Hematopoietic multipotent progenitor cell treated with erythropoietin and hydrocortisone succinate and interleukin-3 and kit ligand, for 15 days (in vitro differentiated cells): Measurements from ENCODE around the gene UQCC3.
"Not testable (repeated sequence)": the region's sequence is repeated elsewhere in the genome, so short reads cannot be mapped to it uniquely, and the experiment has no call there.

Source experiments
- DNase-seq: peaks from one replicate; pipeline ENCODE4 v3.0.0-alpha.2; 2015; ENCODE audit warnings: low spot score

The UQCC3 gene, protein sequence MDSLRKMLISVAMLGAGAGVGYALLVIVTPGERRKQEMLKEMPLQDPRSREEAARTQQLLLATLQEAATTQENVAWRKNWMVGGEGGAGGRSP

DNA sequence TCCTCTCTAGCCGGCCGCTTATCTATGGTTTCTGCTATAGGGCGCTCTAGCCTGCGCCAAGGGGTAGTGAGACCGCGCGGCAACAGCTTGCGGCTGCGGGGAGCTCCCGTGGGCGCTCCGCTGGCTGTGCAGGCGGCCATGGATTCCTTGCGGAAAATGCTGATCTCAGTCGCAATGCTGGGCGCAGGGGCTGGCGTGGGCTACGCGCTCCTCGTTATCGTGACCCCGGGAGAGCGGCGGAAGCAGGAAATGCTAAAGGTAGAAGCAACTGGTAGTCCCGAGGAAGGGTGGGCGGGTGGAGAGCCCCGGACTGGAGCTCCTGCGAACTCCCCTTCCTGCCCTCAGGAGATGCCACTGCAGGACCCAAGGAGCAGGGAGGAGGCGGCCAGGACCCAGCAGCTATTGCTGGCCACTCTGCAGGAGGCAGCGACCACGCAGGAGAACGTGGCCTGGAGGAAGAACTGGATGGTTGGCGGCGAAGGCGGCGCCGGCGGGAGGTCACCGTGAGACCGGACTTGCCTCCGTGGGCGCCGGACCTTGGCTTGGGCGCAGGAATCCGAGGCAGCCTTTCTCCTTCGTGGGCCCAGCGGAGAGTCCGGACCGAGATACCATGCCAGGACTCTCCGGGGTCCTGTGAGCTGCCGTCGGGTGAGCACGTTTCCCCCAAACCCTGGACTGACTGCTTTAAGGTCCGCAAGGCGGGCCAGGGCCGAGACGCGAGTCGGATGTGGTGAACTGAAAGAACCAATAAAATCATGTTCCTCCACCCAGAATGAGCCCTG lies at the start of gene UQCC3, which contains the start of gene LBHD1:
UQCC3 (plus strand) TSS at position 66 of the 782 bp plus-strand sequence; CDS start at position 139, 73 bp downstream.
LBHD1 (minus strand) TSS at position 660 of the 782 bp plus-strand sequence. CDS start 2,236 bp downstream, outside the sequence.
- DNase-seq, result peak; percentile 83

DNA sequence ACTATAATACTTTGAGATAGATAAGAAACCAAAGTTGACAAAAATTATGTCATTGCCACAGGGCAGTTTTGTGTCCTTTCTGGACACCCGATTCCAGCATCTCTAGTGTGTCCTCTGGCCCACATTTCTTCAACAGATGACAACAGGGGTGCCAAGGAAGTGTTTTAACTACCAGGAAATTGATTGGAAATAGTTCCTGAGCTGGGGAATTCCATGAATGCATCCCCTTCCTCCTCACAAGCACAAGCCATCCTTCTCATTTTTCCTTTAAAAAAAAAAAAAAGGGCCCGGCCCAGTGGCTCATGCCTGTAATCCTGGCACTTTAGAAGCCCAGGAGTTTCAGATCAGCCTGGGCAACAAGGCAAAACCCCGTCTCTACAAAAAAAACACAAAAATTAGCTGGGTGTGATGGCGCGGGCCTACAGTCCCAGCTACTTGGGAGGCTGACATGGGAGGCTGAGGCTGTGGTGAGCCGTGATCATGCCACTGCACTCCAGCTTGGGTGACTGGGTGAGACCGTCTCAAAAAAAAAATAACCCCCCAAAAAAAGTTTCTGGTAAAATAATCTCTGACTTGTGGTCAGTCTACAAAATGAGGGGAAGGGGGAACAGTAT lies 48.9 kb upstream of the UQCC3 start:
- DNase-seq, result no peak

DNA sequence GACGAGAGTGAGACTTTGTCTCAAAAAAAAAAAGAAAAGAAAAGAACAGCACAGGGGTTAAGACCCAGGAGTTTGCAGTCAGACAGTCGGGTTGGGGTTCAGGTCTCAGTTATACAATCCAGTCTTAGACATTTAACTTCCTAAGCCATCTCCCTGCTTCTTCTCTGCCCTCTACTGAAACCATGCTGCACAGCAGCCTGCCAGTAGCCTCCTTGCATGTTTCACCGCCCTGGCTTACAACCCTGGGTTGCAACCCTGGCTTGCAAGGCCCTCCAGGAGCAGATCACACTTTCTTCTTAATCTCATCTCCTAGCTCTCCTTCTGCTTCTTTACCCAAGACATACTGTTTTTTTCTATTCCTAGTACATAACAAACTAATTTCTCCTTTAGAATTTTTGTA lies 43.8 kb upstream of the UQCC3 start:
- no peak for DNase-seq

DNA sequence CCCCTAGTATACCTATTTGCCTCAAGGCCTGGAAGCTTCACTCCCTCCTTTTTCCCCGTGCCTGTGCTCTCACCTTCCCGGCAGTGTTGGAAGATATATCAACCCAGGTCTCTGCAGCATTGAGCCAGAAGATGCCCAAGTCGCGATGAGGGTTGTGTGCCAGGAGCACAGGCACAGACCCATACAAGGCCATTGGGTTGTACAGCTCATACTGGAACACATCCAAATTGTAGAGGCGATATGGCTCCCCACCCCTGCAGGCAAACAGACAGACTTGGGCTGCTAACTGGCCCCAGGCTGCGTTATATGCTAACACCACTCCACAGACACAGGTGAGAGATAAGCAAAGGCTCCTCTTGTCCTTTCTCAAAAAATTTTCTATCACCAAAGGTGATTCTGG lies 39.0 kb upstream of the UQCC3 start:
- no peak for DNase-seq

DNA sequence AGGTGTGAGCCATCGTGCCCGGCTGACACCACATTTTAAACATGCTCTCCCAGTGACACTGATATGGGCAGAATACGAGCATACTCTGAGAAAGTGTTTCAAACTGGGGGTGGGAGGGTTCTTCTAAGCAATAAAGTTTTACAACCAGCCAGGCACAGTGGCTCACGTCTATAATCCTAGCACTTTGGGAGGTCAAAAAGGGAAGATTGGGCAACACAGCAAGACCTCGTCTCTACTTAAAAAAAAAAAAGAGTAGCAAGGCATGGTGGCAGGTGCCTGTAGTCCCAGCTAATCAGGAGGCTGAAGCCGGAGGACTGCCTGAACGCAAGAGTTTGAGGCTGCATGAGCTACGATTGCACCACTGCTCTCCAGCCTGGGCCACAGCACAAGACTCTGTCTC lies 27.3 kb upstream of the UQCC3 start:
- DNase-seq, result no peak

DNA sequence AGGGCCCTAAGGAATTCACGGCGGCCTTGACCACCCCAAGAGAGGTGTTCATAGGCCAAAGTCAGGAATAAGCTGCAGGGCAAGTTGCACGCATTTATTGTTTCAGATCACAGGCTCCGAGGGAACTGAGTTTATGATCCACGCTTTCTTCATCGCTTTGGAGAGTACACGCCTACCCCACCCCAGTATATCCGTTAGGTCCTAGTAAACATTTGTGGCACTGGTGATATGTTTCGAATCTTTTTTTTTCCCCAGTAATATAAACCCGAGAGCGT lies 25.9 kb upstream of the UQCC3 start:
- no peak for DNase-seq

DNA sequence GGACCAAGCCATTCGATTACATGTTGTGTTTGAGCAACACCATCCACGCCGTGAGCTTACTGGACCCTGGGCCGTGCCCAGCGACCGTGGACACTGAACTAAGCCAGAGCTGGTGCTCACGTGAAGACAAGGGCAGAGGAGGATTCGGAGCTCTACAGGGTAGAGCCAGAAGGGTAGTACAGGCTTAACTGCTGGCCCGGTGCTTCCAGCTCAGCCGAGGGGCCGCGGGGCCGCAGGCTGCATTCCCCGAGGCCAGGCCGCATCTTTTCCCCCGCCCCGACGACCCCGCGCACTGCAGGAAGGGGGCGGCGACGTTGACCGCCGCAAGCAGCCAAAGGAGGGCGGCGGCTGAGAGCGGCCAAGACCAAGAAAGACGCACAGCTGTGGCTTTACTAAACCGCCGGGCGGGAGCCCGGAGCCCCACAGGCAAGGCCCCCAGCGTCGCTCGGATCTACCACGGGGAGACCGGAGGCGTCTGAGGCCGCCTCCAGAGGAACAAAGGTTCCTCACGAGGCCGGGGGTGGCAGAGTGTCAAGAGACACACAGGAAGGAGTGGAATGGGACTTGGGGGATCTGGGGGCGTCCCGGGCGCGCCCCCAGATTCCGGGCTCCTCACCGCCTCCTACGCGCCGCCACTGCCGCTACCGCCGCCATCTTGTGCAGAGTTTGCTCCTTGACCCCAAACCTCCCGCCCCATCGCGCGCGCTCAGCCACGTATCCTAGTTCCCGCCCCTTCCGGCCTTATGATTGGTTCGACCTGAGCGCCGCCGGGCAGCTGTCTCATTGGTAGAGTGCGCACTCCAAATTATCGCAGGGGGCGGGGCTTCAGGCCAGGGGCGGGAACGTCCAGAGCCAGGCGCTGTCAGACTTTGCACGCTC lies 25.3 kb upstream of the UQCC3 start, which contains the start of gene GANAB:
GANAB (minus strand) TSS at position 668 of the 879 bp plus-strand sequence; CDS start at position 654, 14 bp downstream.
- DNase-seq, result peak; percentile 100

DNA sequence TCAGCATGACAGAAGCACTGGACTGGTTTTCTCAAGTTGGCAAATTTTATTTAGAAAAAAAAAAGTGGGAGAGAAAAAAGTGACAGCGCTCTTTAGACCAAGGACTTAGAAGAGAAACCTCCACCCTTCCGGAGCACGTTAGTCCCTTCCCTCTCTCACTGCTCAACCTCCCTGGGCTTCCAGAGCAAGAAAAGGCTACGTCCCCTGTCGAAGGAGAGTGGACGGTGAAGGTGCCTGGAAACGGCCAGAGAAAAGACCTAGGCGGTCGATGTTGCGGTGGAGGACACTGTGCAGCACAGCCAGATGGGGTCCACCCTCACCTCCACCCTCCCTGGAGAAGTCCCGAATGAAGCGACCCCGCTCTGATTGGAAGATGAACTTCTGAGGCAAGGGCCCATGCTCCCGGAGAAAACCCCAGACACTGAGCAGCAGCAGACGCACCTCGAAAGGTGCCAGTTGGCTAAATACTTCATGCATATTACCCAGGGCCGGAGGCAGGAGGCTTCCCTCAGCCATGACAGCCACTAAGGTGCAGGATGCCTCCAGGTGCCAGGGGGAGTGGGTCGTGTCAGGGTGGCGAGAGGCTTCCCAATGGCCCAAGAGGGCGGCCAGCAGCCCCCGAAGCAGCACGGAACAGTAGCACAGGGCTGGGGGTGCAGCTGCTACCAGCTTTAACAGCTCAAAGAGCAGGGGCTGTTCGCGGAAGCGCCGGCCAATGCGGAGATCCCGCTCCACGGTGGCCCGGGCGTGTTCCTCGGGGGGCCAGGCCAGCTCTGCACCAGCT lies 24.5 kb upstream of the UQCC3 start:
- DNase-seq, result no peak

DNA sequence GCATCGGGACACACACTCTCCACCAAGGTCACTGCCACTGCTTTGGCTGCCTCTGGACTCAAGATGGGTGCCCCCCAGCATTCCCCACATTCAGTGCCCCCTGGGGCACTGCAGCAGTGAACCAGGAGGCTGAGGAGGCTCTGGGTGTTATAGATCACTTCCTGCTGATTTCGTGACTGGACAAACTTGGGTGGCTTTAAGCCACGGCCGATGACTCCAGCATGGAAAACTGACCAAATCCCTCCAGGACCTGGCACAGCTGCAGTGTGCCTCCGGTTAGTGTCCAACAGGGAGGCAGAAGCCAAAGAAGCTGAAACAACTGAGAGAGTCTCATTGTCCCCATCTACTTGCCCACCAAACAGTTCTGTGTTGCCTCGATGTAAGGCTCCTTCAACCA lies 23.9 kb upstream of the UQCC3 start:
- no peak for DNase-seq

DNA sequence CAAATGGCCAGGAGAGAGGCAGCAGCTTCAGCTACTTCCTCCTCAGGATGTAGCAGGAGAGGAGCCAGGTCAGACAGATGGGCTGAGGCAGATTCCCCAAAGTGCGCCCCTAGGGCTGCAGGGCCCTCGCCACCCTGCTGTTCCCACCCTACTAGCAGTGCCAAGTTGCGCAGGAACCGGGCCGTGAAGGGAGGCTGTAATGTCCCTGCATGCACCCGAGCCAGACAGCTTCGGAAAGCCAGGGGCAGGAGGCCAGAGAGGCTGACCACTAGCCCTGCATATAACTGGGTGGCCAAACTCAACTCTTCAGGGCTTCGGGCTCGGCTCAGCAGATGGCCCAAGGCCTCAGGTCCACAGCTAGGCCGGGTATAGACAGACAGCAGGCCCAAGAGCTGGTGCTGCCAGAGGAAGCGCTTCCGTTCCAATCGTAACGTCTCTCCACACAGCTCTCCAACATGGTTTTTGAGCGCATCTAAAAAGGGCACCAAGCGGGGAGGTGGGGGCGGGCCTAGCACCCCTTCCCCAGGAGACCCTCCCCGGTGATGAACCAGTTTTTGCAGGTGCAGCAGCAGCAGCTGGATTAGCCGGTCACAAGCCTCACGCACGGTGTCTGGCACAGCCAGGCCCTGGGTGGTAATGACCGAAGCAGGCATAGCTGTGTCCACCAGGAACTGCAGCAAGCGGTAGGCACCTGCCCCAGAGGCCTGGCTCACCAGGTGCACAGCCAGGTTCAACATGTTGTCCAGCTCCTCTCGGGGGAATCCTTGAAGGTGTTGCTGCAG lies 23.1 kb upstream of the UQCC3 start:
- no peak for DNase-seq

DNA sequence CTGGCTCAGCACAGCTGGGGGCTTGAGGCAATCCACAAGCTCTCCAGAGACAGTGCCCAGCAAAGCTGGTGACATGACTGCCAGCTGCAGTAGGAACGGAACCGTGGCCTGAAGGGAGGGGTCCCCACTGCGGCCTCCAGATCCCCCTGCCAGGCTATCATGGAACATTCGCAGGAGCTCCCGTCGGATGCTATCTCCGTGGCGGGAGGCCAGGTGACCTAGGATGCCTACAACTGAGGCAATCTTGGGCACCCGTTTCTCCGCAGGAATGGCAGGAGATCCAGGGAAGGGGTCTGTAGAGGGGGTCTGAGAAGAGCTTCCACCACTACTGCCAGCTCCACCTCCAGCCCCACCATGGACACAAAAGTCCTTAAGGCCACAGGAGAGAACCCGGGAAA lies 22.5 kb upstream of the UQCC3 start:
- no peak for DNase-seq

DNA sequence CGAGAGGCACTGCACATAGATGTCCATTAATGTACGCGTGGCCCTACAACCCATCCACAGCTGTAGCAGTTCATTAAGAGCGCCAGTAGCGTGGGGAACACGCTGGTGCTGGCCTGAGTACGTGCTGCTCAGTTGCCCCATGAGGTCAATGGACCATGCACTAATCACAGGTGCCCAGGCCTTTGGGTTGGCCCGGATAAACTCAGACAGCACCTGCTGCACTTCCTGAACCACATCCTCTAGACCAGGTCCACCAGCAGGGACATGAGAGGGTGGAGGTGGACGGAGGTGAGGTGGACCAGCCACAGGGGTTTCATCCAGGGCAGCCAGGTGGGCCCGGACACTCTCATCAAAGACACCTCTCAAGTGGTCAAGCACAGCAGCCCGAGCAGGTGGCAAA lies 22.0 kb upstream of the UQCC3 start:
- DNase-seq, result no peak

DNA sequence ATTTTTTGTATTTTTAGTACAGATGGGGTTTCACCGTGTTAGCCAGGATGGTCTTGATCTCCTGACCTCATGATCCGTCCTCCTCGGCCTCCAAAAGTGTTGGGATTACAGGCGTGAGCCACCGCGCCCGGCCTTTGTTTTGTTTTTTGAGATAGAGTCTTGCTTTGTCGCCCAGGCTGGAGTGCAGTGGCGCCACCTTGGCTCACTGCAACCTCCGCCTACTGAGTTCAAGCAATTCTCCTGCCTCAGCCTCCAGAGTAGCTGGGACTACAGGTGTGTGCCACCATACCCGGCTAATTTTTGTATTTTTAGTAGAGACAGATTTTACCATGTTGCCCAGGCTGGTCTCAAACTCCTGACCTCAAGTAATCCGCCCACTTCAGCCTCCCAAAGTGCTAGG lies 21.2 kb upstream of the UQCC3 start:
- DNase-seq, result not testable (repeated sequence)

DNA sequence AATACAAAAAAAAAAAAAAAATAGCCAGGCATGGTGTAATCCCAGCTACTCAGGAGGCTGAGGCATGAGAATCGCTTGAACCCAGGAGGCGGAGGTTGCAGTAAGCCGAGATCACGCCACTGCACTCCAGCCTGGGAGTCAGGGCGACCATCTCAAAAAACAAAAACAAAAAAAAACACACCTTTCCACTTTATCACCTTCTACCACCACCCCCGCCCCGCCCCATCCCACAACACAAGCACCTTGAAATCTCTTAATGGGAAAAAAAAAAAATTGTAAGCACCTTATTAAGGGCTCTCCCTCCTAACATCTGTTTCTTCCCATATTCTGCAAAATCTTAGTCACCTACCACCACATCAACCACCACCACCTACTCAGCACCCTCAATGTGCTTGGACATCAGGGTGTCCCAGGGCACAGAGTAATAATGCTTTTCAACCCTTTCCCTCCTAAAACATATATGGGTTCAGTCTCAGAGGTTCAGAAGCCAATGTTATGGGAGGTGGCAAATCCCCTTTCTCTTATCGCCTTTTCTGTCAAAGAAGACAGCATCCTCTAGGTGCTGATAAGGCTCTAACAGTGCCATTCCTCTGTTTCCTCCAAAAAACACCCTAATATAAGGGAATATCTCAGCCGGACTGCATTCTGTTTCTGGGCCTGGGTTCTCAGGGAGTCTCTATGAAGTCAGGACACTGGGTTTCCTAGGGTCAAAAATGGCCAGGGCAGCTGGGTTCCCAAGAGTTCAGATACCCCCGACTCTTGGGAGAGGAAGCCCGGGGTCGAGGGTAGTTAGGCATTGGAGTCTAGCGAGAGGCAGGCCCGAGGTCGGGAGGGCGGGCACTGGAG lies 19.1 kb upstream of the UQCC3 start:
- DNase-seq, result peak; percentile 23

DNA sequence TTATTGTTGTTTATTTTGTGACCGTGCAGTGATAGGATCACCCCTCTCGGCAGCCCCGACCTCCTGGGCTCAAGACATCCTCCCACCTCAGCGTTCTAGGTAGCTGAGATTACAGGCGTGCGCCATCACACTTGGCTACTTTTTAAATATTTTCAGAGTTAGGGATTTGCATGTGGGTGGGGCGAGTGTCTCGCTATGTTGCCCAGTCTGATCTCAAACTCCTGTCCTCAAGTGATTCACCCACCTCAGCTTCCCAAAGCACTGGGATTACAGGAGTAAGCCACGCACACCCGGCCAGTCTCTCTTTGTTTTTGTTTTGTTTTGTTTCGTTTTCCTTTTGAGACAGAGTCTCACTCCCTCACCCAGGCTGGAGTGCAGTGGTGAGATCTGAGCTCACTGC lies 17.2 kb upstream of the UQCC3 start:
- DNase-seq, result no peak

DNA sequence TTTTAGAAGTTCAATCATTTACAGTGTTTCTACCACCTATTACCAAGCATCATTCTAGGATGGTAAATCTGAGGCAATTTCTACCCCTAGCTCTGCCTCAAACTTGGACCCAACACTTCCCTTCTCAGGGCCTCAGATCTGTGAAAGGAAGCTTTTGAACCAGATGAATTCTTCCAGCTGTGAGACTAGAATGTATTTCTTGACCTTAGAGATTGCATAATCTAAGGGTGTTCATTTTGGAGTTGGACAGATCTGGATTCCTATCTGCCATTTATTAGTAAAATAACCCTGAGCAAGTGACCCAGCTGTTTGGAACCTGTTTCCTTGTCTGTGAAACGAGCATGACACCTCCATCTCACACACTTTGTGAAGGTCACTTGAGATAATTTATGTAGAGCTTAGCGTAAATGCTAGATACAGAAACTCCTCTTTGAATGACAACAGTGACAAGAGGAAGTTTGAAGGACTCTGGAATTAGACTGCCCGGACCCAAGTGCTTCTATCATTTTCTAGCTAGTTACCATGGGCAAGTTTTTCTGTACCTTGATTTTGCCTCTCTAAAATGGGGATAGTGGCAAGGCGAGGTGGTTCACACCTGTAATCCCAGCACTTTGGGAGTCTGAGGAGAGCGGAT lies 14.6 kb upstream of the UQCC3 start:
- DNase-seq, result no peak

DNA sequence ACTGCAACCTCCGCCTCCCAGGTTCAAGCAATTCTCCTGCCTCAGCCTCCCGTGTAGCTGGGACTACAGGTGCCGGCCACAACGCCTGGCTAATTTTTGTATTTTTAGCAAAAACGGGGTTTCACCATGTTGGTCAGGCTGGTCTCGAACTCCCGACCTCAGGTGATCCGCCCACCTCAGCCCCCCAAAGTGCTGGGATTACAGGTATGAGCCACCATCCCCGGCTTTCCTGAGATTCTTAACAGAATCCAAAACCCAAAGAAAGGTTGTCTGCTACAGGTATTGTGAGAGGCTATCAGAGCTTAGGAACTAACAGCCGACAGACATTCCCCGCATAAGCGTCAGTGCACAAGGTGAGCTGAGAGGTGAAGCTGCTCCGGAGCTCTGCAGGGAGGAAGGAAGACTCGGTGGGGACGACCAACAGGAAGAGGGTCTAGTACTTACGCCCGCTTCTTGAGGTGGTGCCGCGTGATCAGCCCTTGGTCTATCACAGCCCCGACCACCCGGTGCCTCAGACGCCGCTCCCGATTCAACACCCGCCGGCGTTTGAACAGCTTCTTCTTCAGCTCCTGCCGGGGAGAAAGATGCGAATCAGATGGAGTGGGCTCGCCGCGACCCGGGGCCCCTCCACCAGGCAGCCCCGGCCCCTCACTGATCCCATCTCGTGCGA lies 6.9 kb upstream of the UQCC3 start:
- no peak for DNase-seq

DNA sequence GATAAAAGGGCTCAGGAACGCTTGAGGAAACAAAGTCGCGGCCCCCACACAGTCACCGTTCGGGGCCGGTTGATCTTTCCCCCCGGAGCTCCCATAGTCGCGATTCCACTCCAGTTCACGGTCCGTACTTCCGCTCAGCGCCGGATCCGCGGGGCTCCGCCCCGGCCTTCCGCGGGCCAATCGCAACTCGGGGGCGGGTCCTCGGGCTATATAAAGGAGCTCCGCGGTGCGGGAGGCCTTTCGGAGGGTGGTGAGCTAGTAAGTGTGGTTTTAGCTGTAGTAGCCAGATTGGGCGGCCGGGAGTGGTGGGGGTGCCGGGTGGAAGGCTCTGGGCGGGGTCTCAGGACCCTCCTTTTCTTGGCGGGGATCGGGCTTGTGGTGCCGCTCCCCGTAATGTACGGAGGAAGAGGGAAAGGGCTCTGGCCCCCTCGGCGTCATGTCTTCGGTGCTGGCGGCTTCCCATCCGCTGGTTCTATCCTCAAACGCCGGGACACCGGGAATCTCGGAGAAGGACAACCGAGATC lies 6.3 kb upstream of the UQCC3 start, which contains the start of the genes C11orf98 and CSKMT:
C11orf98 (minus strand) TSS at position 136 of the 524 bp plus-strand sequence; CDS start at position 95, 41 bp downstream.
CSKMT (plus strand) TSS at position 238 of the 524 bp plus-strand sequence. CDS start 568 bp downstream, outside the sequence.
- DNase-seq, result peak; percentile 94
